Gastrocnemius medialis (tissue), 4 donors: ENCODE measurements around the gene CLSTN2. TPM values are rescaled to one million over a fixed set of nuclear protein-coding genes. Genes with fewer than 3 reads are reported as not detected.

ENCODE experiments used
- ATAC-seq, 2 donors: fragments of 150-250 bp; one replicate each; pipeline ENCODE4 v1.9.1; 2016
- DNase-seq, 2 donors: peaks; one replicate each; pipeline ENCODE4 v3.0.0-alpha.2; 2019
- H3K27ac ChIP-seq, 4 donors: fragments of 200-600 bp; sonication (generic); 1 replicate in 1 of 4; 2 replicates in 3 of 4; pipeline ENCODE4 v1.5.1; 2016 to 2018; ENCODE audit warnings: mild to moderate bottlenecking in 2 of 4, moderate library complexity in 1 of 4
- H3K27me3 ChIP-seq, 3 donors: fragments of 200-600 bp; sonication (generic) in 2 of 3; 1 replicate in 1 of 3; 2 replicates in 2 of 3; pipeline versions ENCODE4 v1.5.1 to v1.6.0; 2016 to 2019; ENCODE audit warnings: mild to moderate bottlenecking in 1 of 3, moderate library complexity in 1 of 3
- H3K36me3 ChIP-seq, 2 donors: fragments of 200-600 bp; sonication (generic) in 1 of 2; one replicate each; pipeline ENCODE4 v1.5.1; 2017 to 2018
- H3K4me1 ChIP-seq, 2 donors: fragments of 200-600 bp; sonication (generic) in 1 of 2; one replicate each; pipeline ENCODE4 v1.5.1; 2016 to 2017; ENCODE audit warnings: mild to moderate bottlenecking in 2 of 2
- H3K4me3 ChIP-seq, 4 donors: fragments of 200-600 bp; sonication (generic) in 3 of 4; 1 replicate in 1 of 4; 2 replicates in 3 of 4; pipeline ENCODE4 v1.5.1; 2016 to 2019; ENCODE audit warnings: mild to moderate bottlenecking in 2 of 4
- H3K9me3 ChIP-seq, 3 donors: fragments of 200-600 bp; sonication (generic) in 2 of 3; 1 replicate in 1 of 3; 2 replicates in 2 of 3; pipeline ENCODE4 v1.5.1; 2016 to 2019
- CTCF ChIP-seq, 5 experiments: fragments of 450-650 bp in 3 of 5; fragments of 200-600 bp in 2 of 5; sonication (generic) in 2 of 5; IDR thresholded peaks in 4 of 5; conservative IDR thresholded peaks in 1 of 5; 1 replicate in 4 of 5; 2 replicates in 1 of 5; pipeline ENCODE4 v1.5.1; 2016 to 2019; ENCODE audit warnings: antibody characterized with exemption in 5 of 5, mild to moderate bottlenecking in 3 of 5, moderate library complexity in 3 of 5
- POLR2A ChIP-seq, 2 donors: fragments of 450-650 bp; IDR thresholded peaks; one replicate each; pipeline ENCODE4 v1.6.1; 2017; ENCODE audit warnings: antibody characterized with exemption in 2 of 2, mild to moderate bottlenecking in 2 of 2, moderate library complexity in 2 of 2
- in situ Hi-C, 4 donors: fragments of 200-750 bp; cut with MboI; loops; one replicate each; pipeline versions ENCODE4 v1.15.0 to v1.8.0; 2017; ENCODE audit warnings: low sequenced_read_pairs in 4 of 4
- intact Hi-C: fragments of 100-400 bp; cut with DNase I; formaldehyde crosslinking; loops from one replicate; pipeline ENCODE4 v1.15.1; 2023; ENCODE audit warnings: low total_unique reads
- total RNA-seq, 4 donors: library from RNA; depleted of rRNA; stranded (reverse); fragments of >200 nt; gene quantifications; one replicate each; pipeline versions ENCODE4 v1.1.0 to v1.2.3, GENCODE V29; 2016

CLSTN2 gene
- total RNA-seq, 4 donors from 2014 or later = 1.1 to 4.9 (median 4.0) TPM

- Histone ChIP-seq H3K36me3 (no peaks in the 10 kb centered on the region), H3K4me3 (no peak overlapping the region), H3K9me3 (no peaks in the 10 kb centered on the region), H3K27me3 (no peaks in the 10 kb centered on the region), H3K4me1 (peaks cover 0 to 5% of the 10 kb centered on the region in 2 donors), H3K27ac (no peak overlapping the region)
- intact Hi-C loops (no loop called here), in situ Hi-C loops (no loop called here)
- TF ChIP-seq POLR2A (IDR thresholded peaks at IDR 0.05) (no peak), CTCF (IDR thresholded peaks at IDR 0.05 in 4 of 5, conservative IDR thresholded peaks at IDR 0.05 in 1 of 5) (no peak)
- ATAC-seq (no peak), DNase-seq (no peak)
Measured at GRCh38 chr3:140007911-140008869, 73.2 kb downstream of the CLSTN2 start.

- TF ChIP-seq POLR2A (IDR thresholded peaks at IDR 0.05) = no peak
- no peak for TF ChIP-seq CTCF (IDR thresholded peaks at IDR 0.05 in 4 of 5, conservative IDR thresholded peaks at IDR 0.05 in 1 of 5)
- in situ Hi-C loops (no loop called here), intact Hi-C loops (no loop called here)
- Histone ChIP-seq H3K4me3 (no peak overlapping the region), H3K27me3 (no peaks in the 10 kb centered on the region), H3K36me3 (no peaks in the 10 kb centered on the region), H3K27ac (no peak overlapping the region), H3K4me1 (peaks cover 0 to 5% of the 10 kb centered on the region in 2 donors), H3K9me3 (no peaks in the 10 kb centered on the region)
- ATAC-seq (no peak), DNase-seq (no peak)
Measured at GRCh38 chr3:140010391-140010790, 75.4 kb downstream of the CLSTN2 start.

- no peaks in the 10 kb centered on the region for H3K36me3 ChIP-seq
- H3K27ac ChIP-seq = no peak overlapping the region
- intact Hi-C loops (no loop called here), in situ Hi-C loops (no loop called here)
- peaks cover 0 to 5% of the 10 kb centered on the region in 2 donors for H3K4me1 ChIP-seq
- H3K9me3 ChIP-seq = no peaks in the 10 kb centered on the region
- H3K4me3 ChIP-seq = no peak overlapping the region
- no peak for TF ChIP-seq CTCF (IDR thresholded peaks at IDR 0.05 in 4 of 5, conservative IDR thresholded peaks at IDR 0.05 in 1 of 5)
- TF ChIP-seq POLR2A (IDR thresholded peaks at IDR 0.05) = no peak
- ATAC-seq (no peak), DNase-seq (no peak)
- no peaks in the 10 kb centered on the region for H3K27me3 ChIP-seq
Measured at GRCh38 chr3:140011086-140011485, 76.1 kb downstream of the CLSTN2 start.

- intact Hi-C loops (no loop called here), in situ Hi-C loops (no loop called here)
- H3K27me3 ChIP-seq = no peaks in the 10 kb centered on the region
- no peak for DNase-seq
- H3K4me1 ChIP-seq = peaks cover 0 to under 1% of the 10 kb centered on the region in 2 donors
- no peak overlapping the region for H3K4me3 ChIP-seq
- no peak for TF ChIP-seq CTCF (IDR thresholded peaks at IDR 0.05 in 4 of 5, conservative IDR thresholded peaks at IDR 0.05 in 1 of 5)
- TF ChIP-seq POLR2A (IDR thresholded peaks at IDR 0.05) = no peak
- ATAC-seq = no peak
- no peaks in the 10 kb centered on the region for H3K36me3 ChIP-seq
- H3K27ac ChIP-seq = no peak overlapping the region
- no peaks in the 10 kb centered on the region for H3K9me3 ChIP-seq
Measured at GRCh38 chr3:140011611-140012277, 76.8 kb downstream of the CLSTN2 start.
